NCI-H2227 treated with DMSO at 0.1 percent for 48 hours (cell line): ENCODE data around the gene SPATA21.

ENCODE experiments used
- DNase-seq: peaks from one replicate; lab custom pipeline; 2025; lab: John Stamatoyannopoulos, UW

Gene SPATA21

DNA sequence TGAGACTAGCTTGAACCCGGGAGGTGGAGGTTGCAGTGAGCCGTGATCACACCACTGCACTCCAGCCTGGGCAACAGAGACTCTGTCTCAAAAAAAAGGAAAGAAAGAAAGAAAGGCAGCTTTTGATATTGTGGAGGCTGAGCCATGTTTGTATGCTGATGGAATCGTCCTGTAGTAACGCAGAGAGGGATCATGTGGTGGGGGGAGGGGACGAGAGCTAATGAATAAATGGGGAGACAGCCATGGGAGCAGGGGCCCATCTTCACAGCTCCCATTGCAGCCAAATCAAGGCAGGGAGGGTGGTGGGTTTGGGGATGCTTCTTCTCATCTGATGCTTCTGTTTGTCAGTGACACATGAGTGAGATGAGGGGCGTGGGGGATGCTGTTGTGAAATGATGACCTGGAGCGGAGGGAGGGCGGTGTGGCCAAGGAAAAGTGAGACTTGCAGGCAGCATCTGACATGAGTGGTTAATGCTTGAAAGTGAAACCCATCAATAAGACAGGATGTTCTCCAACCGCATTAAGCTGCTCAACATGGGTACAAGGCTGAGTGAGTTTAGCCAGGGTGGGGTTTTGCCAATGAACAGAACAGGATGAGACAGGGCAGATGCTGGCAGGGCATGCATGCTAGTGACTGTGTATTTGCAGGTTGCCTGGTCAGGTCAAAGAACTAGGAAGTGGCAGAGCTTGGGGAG, 16.7 kb downstream of the SPATA21 start:
- DNase-seq, result no peak

DNA sequence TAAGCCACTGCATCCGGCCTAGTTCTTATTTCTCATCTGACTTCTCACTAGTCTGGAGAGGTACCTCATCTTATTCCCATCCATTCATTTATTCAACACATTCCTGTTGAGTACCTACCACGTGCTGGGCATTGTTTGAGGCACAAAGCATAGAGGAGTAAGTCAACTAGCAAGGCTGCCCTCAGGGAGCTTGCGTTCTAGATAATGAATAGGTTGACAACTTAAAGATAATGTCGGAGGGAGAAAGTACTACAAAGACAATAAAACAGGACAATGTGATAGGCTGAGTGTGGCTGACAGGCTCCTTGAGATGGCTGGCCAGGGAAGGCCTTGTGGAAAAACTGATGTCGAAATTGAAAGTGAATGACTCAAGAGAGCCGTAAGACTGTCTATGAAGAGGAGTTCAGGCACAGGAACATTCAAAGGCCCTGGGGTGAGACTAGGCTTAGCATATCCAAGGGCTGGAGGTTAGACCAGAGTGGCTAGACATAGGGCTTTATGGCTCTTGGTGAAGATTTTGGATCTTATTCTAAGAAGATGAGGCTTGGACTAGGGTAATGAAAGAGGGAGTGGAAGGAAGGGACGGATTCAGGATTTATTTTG, 18.3 kb downstream of the SPATA21 start:
- no peak for DNase-seq

- DNase-seq, result no peak
These were observed 24.0 kb downstream of the SPATA21 start for GRCh38 chr1:16413191-16413590.

DNA sequence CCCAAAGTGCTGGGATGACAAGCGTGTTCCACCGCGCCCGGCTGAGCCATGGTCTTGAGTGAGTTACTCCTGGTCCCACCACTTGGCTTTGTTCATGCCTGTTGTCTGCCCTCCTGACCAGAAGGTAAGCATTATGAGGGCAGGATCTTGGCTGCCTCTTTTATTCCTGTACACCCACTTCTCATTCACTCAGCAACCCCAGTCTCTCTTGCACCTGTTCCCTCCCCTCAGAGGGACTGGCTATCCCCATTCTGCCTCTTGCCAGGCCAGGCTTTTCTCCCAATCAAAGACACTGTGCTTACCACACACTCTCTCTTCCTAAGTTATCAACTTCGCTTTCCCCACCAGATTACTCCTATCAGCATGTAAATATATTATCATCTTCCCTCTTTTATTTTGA, 26.4 kb downstream of the SPATA21 start:
- DNase-seq, result no peak

DNA sequence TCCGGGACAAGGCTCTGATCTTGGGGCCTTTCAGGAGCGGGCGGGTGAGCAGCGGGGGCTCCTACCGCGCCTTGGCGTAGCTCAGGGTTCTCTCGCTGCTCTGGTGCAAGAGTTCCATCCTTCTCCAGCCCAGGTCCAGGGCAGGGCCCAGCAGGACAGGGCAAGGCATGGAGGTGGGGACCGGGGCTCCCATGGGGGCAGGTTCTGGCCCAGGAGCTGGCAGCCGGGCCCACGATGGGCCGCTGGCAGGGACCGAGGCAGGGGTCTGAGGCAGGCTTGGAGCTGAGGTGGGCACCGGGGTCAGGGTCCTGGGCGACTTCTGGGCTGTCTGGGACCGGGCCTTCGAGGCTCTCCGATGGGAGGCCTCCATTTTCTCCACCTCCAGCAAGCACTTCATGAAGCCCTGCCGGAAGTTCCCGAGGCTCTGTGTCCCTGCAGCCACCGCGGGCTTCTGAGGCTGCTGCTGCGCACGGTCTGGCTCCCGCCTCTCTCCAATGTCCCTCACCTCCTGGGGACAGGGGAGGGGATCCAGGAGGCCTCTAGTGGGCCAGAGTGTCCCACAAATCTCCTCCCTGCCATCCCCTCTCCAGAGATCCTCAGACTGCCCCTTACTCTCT, 27.6 kb downstream of the SPATA21 start:
- no peak for DNase-seq

GRCh38 chr1:16406868-16407267, 30.4 kb downstream of the SPATA21 start:
- DNase-seq, result no peak

DNA sequence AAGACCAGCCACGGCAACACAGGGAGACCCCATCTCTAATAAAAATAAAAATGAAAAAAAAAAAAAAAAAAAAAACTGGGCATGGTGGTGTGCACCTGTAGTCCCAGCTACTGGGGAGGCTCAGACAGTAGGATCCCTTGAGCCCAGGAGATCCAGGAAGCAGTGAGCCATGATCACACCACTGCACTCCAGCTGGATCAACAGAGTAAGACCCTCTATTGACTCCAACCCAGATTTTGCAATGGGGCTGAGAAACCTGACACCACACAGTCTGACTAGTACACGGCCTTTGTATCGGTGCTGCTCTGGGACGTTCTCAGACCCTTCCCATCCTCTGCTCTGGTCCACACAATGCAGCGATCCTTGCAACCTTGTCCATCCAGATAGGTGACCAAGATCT, 31.8 kb downstream of the SPATA21 start:
- no peak for DNase-seq

GRCh38 chr1:16402742-16403141, 34.5 kb downstream of the SPATA21 start:
- no peak for DNase-seq

DNA sequence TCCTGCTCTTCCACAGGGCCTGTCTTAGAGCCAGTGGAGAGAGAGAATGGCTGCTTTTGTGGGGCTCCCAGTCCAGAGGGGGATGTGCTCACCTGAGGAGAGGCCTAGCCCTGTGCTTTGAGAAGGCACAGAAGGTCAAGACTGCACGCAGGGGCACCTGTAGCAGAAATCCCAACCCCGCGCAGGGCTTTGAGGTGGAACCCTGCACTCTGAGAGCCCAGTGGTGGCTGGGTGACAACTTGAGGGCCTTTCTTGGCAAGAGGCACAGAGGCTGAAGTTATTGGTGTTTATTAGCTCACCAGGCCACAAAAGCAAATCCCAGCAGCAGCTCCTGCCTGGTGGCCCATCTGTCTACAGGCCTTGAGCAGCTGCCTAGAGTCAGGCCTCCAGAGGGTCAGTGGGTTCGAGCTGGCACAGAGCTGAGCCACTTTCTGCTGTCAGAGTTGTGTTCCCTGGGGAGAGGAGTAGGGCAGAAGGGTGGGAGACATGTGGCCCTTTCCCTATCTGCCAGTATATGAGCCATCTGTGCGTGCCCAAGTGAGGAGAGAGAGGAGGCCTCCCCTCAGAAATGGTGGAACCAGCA, 38.8 kb downstream of the SPATA21 start:
- no peak for DNase-seq

GRCh38 chr1:16397120-16397519, 40.1 kb downstream of the SPATA21 start:
- DNase-seq, result no peak

- no peak for DNase-seq
These were observed 40.6 kb downstream of the SPATA21 start for GRCh38 chr1:16396591-16396990.

- no peak for DNase-seq
These were observed 42.2 kb downstream of the SPATA21 start for GRCh38 chr1:16394977-16395376.

DNA sequence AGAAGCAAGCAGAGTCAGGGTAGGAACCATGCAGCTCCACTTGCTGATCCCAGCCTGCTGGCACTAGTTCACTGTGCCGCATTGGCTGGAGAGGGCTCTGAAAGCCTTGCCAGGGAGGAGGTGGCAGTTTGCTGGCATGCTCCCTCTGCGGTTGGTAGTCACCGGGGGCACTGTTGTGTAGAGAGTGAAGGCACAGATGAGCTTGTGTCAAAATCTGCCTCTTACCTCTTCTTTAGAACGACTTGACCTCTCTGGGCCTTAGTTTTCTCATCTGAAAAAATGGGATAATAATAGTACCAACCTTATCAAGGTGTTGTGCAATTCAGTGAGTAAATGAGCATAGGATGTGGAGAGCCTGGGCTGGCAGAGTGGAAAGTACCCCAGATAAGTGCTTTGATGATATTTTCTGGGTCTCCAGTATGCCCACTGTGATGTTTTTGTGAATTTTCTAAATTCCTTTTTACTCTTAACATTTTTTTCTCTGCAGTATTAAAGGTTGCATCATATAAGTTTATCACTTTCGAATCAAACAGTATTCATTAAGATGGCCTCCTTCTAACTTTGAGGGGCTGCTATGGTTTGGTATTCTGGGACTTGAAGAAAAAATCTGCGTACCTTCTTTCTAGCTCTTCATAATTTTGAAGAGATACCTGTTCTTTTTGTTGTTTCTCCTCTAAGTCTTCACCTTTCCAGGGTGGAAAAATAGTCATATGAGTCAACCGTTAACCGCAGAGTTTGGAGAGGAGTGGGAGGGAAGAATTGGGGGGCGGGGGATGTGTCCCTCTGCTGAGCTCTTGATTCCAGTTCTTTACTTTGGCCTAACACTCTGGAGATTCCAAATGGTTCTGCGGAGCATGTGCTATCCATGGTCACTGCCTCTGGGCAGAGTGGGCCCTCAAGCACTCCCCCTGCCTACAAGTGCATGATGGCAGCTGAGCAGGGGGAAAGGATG, 43.4 kb downstream of the SPATA21 start:
- DNase-seq, result no peak

DNA sequence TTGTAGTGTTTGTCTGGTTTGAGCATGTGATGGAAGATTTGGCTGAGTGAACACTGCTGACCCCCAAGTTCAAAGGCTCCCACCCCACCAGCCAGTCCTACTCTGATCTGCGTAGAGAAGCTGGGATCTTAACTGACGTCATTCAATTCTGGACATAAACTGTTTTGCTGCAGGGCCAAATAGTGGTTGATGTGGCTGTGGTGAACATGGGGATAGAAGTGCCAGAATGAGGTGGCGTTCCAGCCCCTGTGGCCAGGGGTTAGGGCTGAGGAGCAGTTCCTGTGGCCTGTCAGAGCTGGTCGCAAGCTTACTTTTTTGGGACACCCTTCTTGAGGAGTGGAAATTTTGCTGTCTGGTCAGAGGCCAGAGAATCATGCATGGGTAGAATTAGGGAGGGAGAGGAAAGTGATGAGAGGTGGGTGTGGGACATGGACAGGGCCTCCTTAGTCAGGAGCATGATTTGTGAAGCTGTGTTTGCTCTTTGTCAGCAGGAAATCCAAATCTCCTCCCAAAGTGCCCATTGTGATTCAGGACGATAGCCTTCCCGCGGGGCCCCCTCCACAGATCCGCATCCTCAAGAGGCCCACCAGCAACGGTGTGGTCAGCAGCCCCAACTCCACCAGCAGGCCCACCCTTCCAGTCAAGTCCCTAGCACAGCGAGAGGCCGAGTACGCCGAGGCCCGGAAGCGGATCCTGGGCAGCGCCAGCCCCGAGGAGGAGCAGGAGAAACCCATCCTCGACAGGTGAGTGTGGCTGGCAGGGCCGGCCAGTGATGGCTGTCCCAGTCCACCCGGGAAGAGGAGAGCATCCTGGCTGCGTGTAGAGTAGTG, 44.3 kb downstream of the SPATA21 start:
- DNase-seq, result no peak

DNA sequence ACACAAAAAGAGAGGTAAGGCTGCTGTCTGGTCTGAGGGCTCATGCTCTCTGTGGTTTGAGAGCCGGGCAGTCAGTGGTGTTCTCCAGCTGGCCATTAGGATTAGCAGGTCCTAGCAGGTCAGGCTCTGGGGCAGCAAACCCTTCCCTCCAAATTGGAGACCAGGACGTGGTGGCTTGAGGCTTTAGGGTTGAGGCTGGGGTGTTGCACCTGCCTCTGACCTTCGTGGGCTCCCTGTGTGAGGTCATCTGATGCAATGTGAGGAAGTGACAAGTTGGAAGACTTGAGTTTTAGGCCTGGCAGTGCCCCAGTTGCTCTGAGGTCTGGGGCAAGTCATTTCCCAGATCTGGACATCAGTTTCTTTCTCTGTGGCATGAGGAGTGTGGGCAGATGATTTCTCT, 45.8 kb downstream of the SPATA21 start:
- DNase-seq, result no peak

DNA sequence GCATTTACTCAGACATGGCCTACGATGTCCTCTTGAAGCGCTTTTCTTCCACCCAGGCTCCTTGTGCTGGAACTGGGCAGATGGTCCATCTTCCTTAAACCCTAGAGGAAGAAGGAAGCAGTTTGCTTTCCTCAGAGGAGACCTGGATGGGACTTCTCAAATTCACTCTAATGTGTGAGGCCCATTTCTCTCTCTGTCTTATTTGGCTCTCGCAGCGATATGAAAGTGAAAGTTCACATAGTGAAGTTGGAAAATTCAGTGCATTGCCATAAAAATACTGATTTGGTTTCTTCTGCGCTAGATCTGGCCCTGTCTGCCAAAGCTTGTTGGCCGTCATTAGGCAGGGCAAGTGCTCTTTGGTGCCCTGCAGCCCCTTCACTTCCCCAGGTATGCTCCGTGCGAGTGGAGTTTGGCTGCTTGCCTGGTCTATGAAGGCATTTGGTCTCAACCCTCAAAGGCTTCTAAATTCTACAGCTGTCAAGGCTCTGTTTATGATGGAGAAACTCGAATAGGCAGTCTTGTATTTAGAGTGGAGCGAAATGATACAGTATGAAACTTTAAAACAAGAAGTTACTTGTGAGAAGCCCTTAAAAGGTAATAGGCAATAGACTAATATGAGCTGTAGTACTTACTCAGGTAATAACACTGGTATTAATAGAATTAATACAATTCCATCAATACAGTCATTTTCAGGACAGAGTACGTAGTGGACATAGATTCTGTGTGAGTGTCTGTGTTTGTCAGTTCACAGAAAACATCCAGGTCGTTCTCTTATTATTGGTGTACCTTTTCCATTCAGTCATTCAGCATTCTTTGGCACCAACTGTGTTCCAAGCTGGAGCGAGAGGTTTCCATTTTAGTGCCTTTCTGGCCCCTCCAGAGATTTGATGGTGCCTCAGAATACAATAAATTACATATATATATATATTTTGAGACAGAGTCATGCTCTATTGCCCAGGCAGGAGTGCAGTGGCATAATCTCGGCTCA, 49.7 kb downstream of the SPATA21 start:
- DNase-seq, result no peak

- DNase-seq, result no peak
These were observed 50.6 kb downstream of the SPATA21 start for GRCh38 chr1:16386454-16387113.

DNA sequence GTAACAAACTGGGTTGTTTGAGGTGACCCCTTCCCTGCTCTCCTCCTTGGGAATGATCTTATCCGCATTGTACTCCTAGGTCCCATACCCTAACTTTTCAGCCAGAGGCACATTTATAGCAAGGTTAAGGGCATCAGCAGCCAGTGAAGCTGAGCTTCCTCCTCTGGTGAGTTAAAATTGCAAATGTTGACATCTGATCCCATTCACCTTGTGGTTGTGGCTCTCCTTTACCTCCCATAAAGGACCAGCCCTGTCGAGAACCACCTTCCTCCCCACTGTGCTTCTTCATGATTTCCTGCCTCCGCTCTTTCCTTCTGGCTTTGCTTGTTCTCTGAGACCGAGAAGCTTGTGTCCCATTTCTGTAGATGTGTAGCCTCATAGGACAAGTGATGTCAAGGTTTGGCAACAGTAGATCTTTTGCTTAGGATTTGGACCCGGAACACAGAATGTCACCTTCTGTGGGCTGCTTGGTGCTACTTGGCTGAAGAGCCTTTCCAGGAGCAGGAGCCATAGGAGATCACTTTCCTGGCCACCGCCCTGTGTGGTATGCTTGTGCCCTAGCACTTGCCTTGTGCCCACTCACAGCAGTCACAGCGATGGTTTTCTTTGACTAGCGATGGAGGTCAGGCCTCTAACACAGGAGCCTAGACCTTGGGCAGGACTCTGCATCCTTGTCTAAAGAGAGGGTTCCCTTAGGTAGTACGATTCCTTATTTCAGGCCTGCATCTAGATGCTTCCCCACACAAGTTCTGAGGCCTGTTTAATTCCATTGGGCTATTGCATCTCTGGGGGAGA, 51.4 kb downstream of the SPATA21 start:
- DNase-seq, result no peak

- no peak for DNase-seq
These were observed 53.3 kb downstream of the SPATA21 start for GRCh38 chr1:16383888-16384287.
